ENCODE measurements around the gene TTK. TPM values are rescaled to one million over a fixed set of nuclear protein-coding genes. Genes with fewer than 3 reads are reported as not detected.

The TTK gene
- total and polyA plus RNA-seq, 2 experiments from 2014 or later = 50.7 to 79.6 TPM

DNA sequence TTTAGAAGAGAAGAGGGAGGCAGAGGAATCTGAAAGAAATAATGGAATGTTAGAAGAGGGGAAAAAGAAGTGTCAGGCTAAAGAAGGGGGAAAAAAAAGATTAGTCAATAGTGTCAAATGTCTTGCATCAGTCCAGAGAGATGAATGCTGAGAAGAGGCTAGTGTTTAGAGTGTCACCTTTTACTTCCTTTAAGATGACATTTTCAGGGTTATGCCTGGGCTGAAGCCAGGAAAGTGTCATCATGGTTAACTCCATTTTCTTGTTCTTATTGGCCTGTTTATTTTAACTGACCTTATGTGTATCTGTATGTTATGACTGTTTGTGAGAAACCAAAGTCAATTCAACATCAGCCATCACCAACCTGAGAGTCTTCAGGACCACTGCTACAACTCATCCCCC lies 87.1 kb downstream of the TTK start:
- Histone ChIP-seq H3K27me3 (ENCODE audit: insufficient read depth) (no peaks in the 10 kb centered on the region), H3F3A (replicated peaks; ENCODE audit: low read depth) (no peaks in the 10 kb centered on the region), H3K4me1 (ENCODE audit: insufficient read depth) (no peaks in the 10 kb centered on the region), H3K4me2 (no peak overlapping the region), H4K20me1 (replicated peaks; ENCODE audit: insufficient read depth) (no peaks in the 10 kb centered on the region), H3K36me3 (ENCODE audit: insufficient read depth) (no peaks in the 10 kb centered on the region), H3K79me2 (replicated peaks; ENCODE audit: insufficient read depth) (no peaks in the 10 kb centered on the region), H3K9me2 (ENCODE audit: insufficient read depth) (no peaks in the 10 kb centered on the region), H2AFZ (no peak overlapping the region; the same call in 1 of the 2 replicates), H3K4me3 (no peak overlapping the region), H3K27ac (ENCODE audit: low read depth) (no peak overlapping the region)
- Mint-ChIP-seq H3K4me1 (no peaks in the 10 kb centered on the region), H3K9me3 (no peaks in the 10 kb centered on the region), H3K27ac (no peak overlapping the region), H3K27me3 (ENCODE audit: insufficient read depth, low read depth, poor library complexity) (no peaks in the 10 kb centered on the region), H3K4me3 (no peak overlapping the region), H3K36me3 (ENCODE audit: low read depth) (no peaks in the 10 kb centered on the region)
- DNase-seq (ENCODE audit: low spot score) (no peak), ATAC-seq (no peak)
- TF ChIP-seq REST (IDR thresholded peaks at IDR 0.05; ENCODE audit: unreplicated experiment) = no peak
- TF ChIP-seq, protein P1, sequence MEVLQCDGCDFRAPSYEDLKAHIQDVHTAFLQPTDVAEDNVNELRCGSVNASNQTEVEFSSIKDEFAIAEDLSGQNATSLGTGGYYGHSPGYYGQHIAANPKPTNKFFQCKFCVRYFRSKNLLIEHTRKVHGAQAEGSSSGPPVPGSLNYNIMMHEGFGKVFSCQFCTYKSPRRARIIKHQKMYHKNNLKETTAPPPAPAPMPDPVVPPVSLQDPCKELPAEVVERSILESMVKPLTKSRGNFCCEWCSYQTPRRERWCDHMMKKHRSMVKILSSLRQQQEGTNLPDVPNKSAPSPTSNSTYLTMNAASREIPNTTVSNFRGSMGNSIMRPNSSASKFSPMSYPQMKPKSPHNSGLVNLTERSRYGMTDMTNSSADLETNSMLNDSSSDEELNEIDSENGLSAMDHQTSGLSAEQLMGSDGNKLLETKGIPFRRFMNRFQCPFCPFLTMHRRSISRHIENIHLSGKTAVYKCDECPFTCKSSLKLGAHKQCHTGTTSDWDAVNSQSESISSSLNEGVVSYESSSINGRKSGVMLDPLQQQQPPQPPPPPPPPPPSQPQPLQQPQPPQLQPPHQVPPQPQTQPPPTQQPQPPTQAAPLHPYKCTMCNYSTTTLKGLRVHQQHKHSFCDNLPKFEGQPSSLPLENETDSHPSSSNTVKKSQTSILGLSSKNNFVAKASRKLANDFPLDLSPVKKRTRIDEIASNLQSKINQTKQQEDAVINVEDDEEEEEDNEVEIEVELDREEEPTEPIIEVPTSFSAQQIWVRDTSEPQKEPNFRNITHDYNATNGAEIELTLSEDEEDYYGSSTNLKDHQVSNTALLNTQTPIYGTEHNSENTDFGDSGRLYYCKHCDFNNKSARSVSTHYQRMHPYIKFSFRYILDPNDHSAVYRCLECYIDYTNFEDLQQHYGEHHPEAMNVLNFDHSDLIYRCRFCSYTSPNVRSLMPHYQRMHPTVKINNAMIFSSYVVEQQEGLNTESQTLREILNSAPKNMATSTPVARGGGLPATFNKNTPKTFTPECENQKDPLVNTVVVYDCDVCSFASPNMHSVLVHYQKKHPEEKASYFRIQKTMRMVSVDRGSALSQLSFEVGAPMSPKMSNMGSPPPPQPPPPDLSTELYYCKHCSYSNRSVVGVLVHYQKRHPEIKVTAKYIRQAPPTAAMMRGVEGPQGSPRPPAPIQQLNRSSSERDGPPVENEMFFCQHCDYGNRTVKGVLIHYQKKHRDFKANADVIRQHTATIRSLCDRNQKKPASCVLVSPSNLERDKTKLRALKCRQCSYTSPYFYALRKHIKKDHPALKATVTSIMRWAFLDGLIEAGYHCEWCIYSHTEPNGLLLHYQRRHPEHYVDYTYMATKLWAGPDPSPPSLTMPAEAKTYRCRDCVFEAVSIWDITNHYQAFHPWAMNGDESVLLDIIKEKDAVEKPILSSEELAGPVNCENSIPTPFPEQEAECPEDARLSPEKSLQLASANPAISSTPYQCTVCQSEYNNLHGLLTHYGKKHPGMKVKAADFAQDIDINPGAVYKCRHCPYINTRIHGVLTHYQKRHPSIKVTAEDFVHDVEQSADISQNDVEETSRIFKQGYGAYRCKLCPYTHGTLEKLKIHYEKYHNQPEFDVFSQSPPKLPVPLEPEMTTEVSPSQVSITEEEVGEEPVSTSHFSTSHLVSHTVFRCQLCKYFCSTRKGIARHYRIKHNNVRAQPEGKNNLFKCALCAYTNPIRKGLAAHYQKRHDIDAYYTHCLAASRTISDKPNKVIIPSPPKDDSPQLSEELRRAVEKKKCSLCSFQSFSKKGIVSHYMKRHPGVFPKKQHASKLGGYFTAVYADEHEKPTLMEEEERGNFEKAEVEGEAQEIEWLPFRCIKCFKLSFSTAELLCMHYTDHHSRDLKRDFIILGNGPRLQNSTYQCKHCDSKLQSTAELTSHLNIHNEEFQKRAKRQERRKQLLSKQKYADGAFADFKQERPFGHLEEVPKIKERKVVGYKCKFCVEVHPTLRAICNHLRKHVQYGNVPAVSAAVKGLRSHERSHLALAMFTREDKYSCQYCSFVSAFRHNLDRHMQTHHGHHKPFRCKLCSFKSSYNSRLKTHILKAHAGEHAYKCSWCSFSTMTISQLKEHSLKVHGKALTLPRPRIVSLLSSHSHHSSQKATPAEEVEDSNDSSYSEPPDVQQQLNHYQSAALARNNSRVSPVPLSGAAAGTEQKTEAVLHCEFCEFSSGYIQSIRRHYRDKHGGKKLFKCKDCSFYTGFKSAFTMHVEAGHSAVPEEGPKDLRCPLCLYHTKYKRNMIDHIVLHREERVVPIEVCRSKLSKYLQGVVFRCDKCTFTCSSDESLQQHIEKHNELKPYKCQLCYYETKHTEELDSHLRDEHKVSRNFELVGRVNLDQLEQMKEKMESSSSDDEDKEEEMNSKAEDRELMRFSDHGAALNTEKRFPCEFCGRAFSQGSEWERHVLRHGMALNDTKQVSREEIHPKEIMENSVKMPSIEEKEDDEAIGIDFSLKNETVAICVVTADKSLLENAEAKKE (CRISPR knock-in tag; IDR thresholded peaks at IDR 0.05) = no peak
- no peak for TF ChIP-seq CREB1 (CRISPR knock-in tag; IDR thresholded peaks at IDR 0.05; ENCODE audit: low read depth)
- no peak for TF ChIP-seq STAT1 (IDR thresholded peaks at IDR 0.05; ENCODE audit: unreplicated experiment)
- TF ChIP-seq ZNF331 (CRISPR knock-in tag; IDR thresholded peaks at IDR 0.05; ENCODE audit: low read depth) = no peak
- TF ChIP-seq, protein P2, sequence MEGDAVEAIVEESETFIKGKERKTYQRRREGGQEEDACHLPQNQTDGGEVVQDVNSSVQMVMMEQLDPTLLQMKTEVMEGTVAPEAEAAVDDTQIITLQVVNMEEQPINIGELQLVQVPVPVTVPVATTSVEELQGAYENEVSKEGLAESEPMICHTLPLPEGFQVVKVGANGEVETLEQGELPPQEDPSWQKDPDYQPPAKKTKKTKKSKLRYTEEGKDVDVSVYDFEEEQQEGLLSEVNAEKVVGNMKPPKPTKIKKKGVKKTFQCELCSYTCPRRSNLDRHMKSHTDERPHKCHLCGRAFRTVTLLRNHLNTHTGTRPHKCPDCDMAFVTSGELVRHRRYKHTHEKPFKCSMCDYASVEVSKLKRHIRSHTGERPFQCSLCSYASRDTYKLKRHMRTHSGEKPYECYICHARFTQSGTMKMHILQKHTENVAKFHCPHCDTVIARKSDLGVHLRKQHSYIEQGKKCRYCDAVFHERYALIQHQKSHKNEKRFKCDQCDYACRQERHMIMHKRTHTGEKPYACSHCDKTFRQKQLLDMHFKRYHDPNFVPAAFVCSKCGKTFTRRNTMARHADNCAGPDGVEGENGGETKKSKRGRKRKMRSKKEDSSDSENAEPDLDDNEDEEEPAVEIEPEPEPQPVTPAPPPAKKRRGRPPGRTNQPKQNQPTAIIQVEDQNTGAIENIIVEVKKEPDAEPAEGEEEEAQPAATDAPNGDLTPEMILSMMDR (conservative IDR thresholded peaks at IDR 0.05; ENCODE audit: low read depth in 2 of 2) = no peak
- no peak for TF ChIP-seq JUNB (IDR thresholded peaks at IDR 0.05; ENCODE audit: unreplicated experiment)
- TF ChIP-seq ZNF114 (CRISPR knock-in tag; IDR thresholded peaks at IDR 0.05) = no peak
- TF ChIP-seq, protein P3, sequence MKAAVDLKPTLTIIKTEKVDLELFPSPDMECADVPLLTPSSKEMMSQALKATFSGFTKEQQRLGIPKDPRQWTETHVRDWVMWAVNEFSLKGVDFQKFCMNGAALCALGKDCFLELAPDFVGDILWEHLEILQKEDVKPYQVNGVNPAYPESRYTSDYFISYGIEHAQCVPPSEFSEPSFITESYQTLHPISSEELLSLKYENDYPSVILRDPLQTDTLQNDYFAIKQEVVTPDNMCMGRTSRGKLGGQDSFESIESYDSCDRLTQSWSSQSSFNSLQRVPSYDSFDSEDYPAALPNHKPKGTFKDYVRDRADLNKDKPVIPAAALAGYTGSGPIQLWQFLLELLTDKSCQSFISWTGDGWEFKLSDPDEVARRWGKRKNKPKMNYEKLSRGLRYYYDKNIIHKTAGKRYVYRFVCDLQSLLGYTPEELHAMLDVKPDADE (IDR thresholded peaks at IDR 0.05) = no peak
- TF ChIP-seq POLR2AphosphoS5 (IDR thresholded peaks at IDR 0.05; ENCODE audit: low read depth) = no peak
- TF ChIP-seq EZH2 (IDR thresholded peaks at IDR 0.05; ENCODE audit: low read depth, unreplicated experiment) = no peak
- TF ChIP-seq NANOG (IDR thresholded peaks at IDR 0.05; ENCODE audit: borderline replicate concordance) = no peak
- no peak for TF ChIP-seq EZH2phosphoT487 (IDR thresholded peaks at IDR 0.05; ENCODE audit: unreplicated experiment)
